Sigmoid colon (tissue), 7 donors: ENCODE data around the gene ZNF787. TPM values are rescaled to one million over a fixed set of nuclear protein-coding genes. Genes with fewer than 3 reads are reported as not detected.

ENCODE experiments used
- DNase-seq: peaks from one replicate; pipeline ENCODE4 v3.0.0-alpha.2; 2019
- H3K27ac ChIP-seq, 4 donors: fragments of 200-600 bp; sonication (generic); one replicate each; pipeline ENCODE4 v1.5.1; 2016 to 2019; ENCODE audit warnings: mild to moderate bottlenecking in 1 of 4
- H3K27me3 ChIP-seq, 3 donors: fragments of 200-600 bp; sonication (generic); one replicate each; pipeline ENCODE4 v1.5.1; 2019; ENCODE audit warnings: mild to moderate bottlenecking in 1 of 3
- H3K36me3 ChIP-seq, 4 donors: fragments of 200-600 bp; sonication (generic); one replicate each; pipeline ENCODE4 v1.5.1; 2016 to 2019
- H3K4me1 ChIP-seq, 4 donors: fragments of 200-600 bp; sonication (generic); one replicate each; pipeline ENCODE4 v1.5.1; 2017 to 2019
- H3K4me3 ChIP-seq, 4 donors: fragments of 200-600 bp; sonication (generic); one replicate each; pipeline ENCODE4 v1.5.1; 2017 to 2019; ENCODE audit warnings: mild to moderate bottlenecking in 2 of 4, moderate library complexity in 1 of 4
- H3K9me3 ChIP-seq, 4 donors: fragments of 200-600 bp in 3 of 4; sonication (generic) in 3 of 4; one replicate each; pipeline versions ENCODE4 v1.5.1 to v1.6.1; 2013 to 2019
- EP300 ChIP-seq, 4 donors: sonication (generic); formaldehyde crosslinking; IDR thresholded peaks; one replicate each; pipeline ENCODE4 v1.6.1; 2017; ENCODE audit warnings: antibody characterized with exemption in 4 of 4
- POLR2A ChIP-seq, 2 donors: fragments of 450-650 bp; IDR thresholded peaks; one replicate each; pipeline ENCODE4 v1.6.1; 2016; ENCODE audit warnings: antibody characterized with exemption in 2 of 2, mild to moderate bottlenecking in 2 of 2, moderate library complexity in 2 of 2
- POLR2AphosphoS5 ChIP-seq, 4 donors: sonication (generic); formaldehyde crosslinking; IDR thresholded peaks; one replicate each; pipeline ENCODE4 v1.6.1; 2017; ENCODE audit warnings: antibody characterized with exemption in 4 of 4
- WGBS, 2 donors: extraction: QIAGEN DNeasy Blood & Tissue Kit; methylation state at CpG; one replicate each; pipeline ENCODE4 v1.1.7; 2013; 5-methylcytosine and 5-hydroxymethylcytosine counted together
- intact Hi-C: fragments of 100-400 bp; cut with DNase I; formaldehyde crosslinking; loops from one replicate; pipeline ENCODE4 v1.15.1; 2023
- polyA plus RNA-seq, 3 donors: library from polyadenylated mRNA; stranded (reverse); fragments of 200-250 nt; gene quantifications; one replicate each; pipeline ENCODE4 v1.2.3, GENCODE V29; 2013
- total RNA-seq, 4 donors: library from RNA; depleted of rRNA; stranded (reverse); fragments of >200 nt; gene quantifications; one replicate each; pipeline ENCODE4 v1.1.0, GENCODE V29; 2016
- TF ChIP-seq, protein P1 (sequence below), 4 experiments: fragments of 450-650 bp in 3 of 4; fragments of 200-600 bp in 1 of 4; IDR thresholded peaks; one replicate each; pipeline ENCODE4 v1.5.1; 2016 to 2019; ENCODE audit warnings: antibody characterized with exemption in 4 of 4, mild to moderate bottlenecking in 3 of 4, moderate library complexity in 2 of 4
- donor health status: healthy with polysubstance abuse.
- donor health status: Bipolar disorder and iron deficiency.
- donor health status: healthy.

Gene ZNF787
- total and polyA plus RNA-seq, 7 donors = 11.0 to 38.3 (median 14.1) TPM

DNA sequence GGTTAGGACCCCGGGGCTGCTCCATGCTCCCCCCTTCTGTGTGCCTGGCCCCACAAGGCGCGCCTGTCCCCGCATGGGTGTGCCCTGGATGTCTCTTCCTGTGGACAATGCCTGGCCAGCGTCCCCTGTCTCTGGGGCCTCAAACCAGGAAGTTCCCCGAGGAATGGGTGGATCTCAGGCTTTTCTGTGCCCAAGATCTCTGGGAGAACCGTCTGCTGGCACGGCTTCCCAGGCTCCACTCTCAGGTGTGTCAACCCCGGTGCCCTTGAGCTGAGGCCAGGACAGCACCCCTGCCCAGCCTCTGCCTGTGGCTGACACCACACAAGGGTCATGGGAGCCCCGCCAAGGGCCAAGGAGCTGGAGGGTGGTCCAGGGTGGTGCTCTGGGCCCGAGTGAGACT is 35.7 kb upstream of the ZNF787 start:
- H3K4me1 ChIP-seq = peaks cover 0 to 15% (median 7%) of the 10 kb centered on the region in 4 donors
- WGBS, 2 donors = 17 to 74% methylated on average over 11 of the region's 11 CpGs
- no peak for TF ChIP-seq POLR2A (IDR thresholded peaks at IDR 0.05)
- no peaks in the 10 kb centered on the region for H3K27me3 ChIP-seq
- peak overlapping the region in 2 of 4 donors; percentile 22 to 27 for H3K27ac ChIP-seq
- H3K9me3 ChIP-seq = no peaks in the 10 kb centered on the region
- peaks cover 11 to 61% (median 20%) of the 10 kb centered on the region in 4 donors for H3K36me3 ChIP-seq
- intact Hi-C loops = no loop called here
- DNase-seq = no peak
- no peak overlapping the region for H3K4me3 ChIP-seq

DNA sequence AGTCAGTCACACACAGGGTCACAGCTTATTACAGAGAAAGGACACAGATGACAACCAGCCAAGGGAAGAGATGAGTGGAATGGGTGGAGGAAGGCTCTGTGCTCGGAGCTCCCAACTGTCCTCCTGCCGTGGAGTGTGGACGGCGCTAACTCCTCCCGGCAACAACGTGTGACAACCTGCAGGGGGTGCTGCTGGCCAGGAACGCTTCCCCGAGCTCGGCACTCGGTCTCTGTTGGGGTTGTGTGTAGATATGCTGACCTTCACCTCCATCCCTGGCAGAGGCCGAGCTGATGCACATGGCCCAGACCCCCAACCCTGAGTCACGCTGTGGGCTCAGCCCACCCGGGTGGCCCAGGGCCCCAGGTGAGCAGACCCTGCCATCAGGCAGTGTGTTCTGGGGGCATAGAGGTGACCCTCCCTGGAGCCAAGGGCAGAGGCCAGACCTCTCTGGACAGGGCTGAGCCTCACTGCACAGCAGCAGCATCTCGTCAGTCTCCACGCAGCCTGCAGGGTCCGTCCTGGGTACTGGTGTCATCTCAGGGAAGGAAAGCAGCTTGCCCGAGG is 34.1 kb upstream of the ZNF787 start:
- Histone ChIP-seq H3K4me3 (no peak overlapping the region), H3K27ac (no peak overlapping the region), H3K9me3 (no peaks in the 10 kb centered on the region), H3K36me3 (peaks cover 11 to 45% (median 14%) of the 10 kb centered on the region in 4 donors), H3K27me3 (no peaks in the 10 kb centered on the region), H3K4me1 (peaks cover 0 to 15% (median 7%) of the 10 kb centered on the region in 4 donors)
- intact Hi-C loops = no loop called here
- 70 to 83% methylated on average over 17 of the region's 17 CpGs for WGBS, 2 donors
- no peak for DNase-seq
- TF ChIP-seq, protein P1, sequence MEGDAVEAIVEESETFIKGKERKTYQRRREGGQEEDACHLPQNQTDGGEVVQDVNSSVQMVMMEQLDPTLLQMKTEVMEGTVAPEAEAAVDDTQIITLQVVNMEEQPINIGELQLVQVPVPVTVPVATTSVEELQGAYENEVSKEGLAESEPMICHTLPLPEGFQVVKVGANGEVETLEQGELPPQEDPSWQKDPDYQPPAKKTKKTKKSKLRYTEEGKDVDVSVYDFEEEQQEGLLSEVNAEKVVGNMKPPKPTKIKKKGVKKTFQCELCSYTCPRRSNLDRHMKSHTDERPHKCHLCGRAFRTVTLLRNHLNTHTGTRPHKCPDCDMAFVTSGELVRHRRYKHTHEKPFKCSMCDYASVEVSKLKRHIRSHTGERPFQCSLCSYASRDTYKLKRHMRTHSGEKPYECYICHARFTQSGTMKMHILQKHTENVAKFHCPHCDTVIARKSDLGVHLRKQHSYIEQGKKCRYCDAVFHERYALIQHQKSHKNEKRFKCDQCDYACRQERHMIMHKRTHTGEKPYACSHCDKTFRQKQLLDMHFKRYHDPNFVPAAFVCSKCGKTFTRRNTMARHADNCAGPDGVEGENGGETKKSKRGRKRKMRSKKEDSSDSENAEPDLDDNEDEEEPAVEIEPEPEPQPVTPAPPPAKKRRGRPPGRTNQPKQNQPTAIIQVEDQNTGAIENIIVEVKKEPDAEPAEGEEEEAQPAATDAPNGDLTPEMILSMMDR (IDR thresholded peaks at IDR 0.05) = peak in 2 of 4 experiments; percentile 7 to 21
- TF ChIP-seq POLR2AphosphoS5 (IDR thresholded peaks at IDR 0.05) (no peak), POLR2A (IDR thresholded peaks at IDR 0.05) (no peak)

DNA sequence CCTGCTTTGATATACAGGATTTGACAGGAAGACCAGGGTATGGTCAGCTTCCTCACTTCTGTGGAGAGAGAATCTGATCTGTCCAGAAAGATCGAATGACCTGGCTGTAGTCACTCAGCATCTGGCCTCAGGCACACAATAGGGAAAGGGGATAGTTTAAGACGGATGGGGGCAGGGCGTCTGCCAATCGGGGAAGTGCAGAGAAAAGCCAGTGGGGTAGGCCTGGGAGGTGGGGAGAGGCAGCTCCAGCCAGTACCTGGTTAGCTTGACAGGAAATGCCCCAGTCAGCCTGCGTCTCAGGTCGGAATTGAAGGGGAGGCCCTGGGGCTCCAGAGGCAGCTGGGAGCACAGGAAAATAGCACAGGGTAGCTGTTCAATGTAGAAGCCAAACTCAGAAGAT is 32.4 kb upstream of the ZNF787 start:
- Histone ChIP-seq H3K4me3 (no peak overlapping the region), H3K36me3 (peaks cover 0 to 38% (median 1%) of the 10 kb centered on the region in 4 donors), H3K27me3 (no peaks in the 10 kb centered on the region), H3K27ac (peak overlapping the region in 1 of 4 donors; percentile 6), H3K9me3 (no peaks in the 10 kb centered on the region), H3K4me1 (peaks cover 0 to 15% (median 7%) of the 10 kb centered on the region in 4 donors)
- intact Hi-C loops = no loop called here
- DNase-seq = no peak
- 48 to 72% methylated on average over 6 of the region's 6 CpGs for WGBS, 2 donors
- TF ChIP-seq EP300 (IDR thresholded peaks at IDR 0.05) (no peak), POLR2A (IDR thresholded peaks at IDR 0.05) (no peak), POLR2AphosphoS5 (IDR thresholded peaks at IDR 0.05) (no peak)
- TF ChIP-seq, protein P1 (IDR thresholded peaks at IDR 0.05) = no peak

DNA sequence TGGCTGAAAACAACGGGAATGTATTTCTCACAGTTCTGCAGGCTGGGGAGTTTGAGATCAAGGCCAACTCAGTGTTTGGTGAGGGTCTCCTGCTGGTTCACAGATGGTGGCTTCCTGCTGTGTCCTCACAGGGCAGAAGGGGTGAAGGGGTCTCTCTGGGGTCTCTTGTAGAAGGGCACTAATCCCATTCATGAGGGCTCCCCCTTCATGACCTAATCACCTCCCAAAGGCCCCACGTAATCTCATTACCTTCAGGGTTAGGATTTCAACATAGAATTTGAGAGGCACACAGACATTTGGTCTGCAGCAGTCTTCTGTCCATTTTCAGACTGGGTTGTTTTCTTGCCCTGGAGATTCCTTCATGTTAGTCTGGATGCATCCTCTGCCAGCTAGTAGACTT is 31.5 kb upstream of the ZNF787 start:
- no peak overlapping the region for H3K27ac ChIP-seq

DNA sequence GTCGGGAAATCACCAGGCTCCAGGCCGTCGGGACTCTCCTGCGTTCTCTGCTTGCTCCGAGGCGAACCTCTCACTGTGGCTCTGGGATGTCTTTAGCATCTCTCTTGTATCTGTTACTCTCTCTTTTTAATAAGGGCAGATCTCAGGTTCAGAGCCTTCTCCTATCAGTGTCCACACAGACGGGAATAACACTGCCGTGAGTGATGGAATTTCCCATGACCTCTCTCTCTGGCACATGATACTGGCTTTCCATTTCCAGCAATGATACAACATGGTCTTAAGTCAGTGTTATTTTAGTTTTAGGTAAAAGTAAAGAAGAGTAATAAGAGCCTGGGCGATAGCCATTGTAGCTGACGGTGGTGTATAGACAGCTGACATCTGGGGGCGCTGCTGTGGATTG is 29.3 kb upstream of the ZNF787 start:
- DNase-seq = no peak
- intact Hi-C loops = no loop called here
- H3K27ac ChIP-seq = no peak overlapping the region
- H3K36me3 ChIP-seq = peaks cover 0 to 47% (median 13%) of the 10 kb centered on the region in 4 donors
- no peaks in the 10 kb centered on the region for H3K9me3 ChIP-seq
- no peak for TF ChIP-seq EP300 (IDR thresholded peaks at IDR 0.05)
- no peak for TF ChIP-seq POLR2A (IDR thresholded peaks at IDR 0.05)
- TF ChIP-seq, protein P1 (IDR thresholded peaks at IDR 0.05) = no peak
- no peak for TF ChIP-seq POLR2AphosphoS5 (IDR thresholded peaks at IDR 0.05)
- WGBS, 2 donors = 94 to 95% methylated on average over 11 of the region's 11 CpGs
- no peaks in the 10 kb centered on the region for H3K27me3 ChIP-seq
- no peak overlapping the region for H3K4me3 ChIP-seq
- H3K4me1 ChIP-seq = peaks cover 0 to 15% (median 7%) of the 10 kb centered on the region in 4 donors

More for the DNA sequence above, 31.5 kb upstream of the ZNF787 start:
- DNase-seq = no peak
- WGBS, 2 donors = 86 to 90% methylated on average over 2 of the region's 2 CpGs
- peaks cover 0 to 15% (median 7%) of the 10 kb centered on the region in 4 donors for H3K4me1 ChIP-seq
- H3K27me3 ChIP-seq = no peaks in the 10 kb centered on the region
- no peak overlapping the region for H3K4me3 ChIP-seq
- TF ChIP-seq POLR2AphosphoS5 (IDR thresholded peaks at IDR 0.05) = no peak
- TF ChIP-seq, protein P1 (IDR thresholded peaks at IDR 0.05) = no peak
- no peak for TF ChIP-seq EP300 (IDR thresholded peaks at IDR 0.05)
- TF ChIP-seq POLR2A (IDR thresholded peaks at IDR 0.05) = no peak
- intact Hi-C loops = no loop called here
- no peaks in the 10 kb centered on the region for H3K9me3 ChIP-seq
- H3K36me3 ChIP-seq = peaks cover 0 to 43% (median 4%) of the 10 kb centered on the region in 4 donors
